T-helper 17 cell (primary cell): ENCODE data around the gene ANO10. TPM values are rescaled to one million over a fixed set of nuclear protein-coding genes. Genes with fewer than 3 reads are reported as not detected.
"Not testable (repeated sequence)": the region's sequence is repeated elsewhere in the genome, so short reads cannot be mapped to it uniquely, and the experiment has no call there.

Experiments used
- ATAC-seq: fragments of 150-1000 bp; cut with Tn5 transposase; 2 replicates; pipeline ENCODE4 v1.10.0; 2021; ENCODE audit warnings: mild to moderate bottlenecking, moderate library complexity
- DNase-seq, 3 donors: peaks; one replicate each; pipeline versions ENCODE4 v3.0.0 to v3.0.0-alpha.2; 2020 to 2021
- H3K9me3 ChIP-seq: one replicate; pipeline ENCODE4 v1.7.0; 2013; ENCODE audit warnings: low read length, mild to moderate bottlenecking; ENCODE audit not compliant: control insufficient read depth, poor library complexity, severe bottlenecking
- H3K27ac Mint-ChIP-seq: one replicate; pipeline ENCODE4 v1.8.0; 2022; ENCODE audit warnings: mild to moderate bottlenecking, moderate library complexity, mixed read lengths
- H3K27me3 Mint-ChIP-seq: one replicate; pipeline ENCODE4 v1.8.0; 2022; ENCODE audit warnings: mixed read lengths
- H3K36me3 Mint-ChIP-seq: one replicate; pipeline ENCODE4 v1.8.0; 2022; ENCODE audit warnings: low read depth, mixed read lengths
- H3K4me1 Mint-ChIP-seq: one replicate; pipeline ENCODE4 v1.8.0; 2022; ENCODE audit warnings: mild to moderate bottlenecking, mixed read lengths
- H3K4me3 Mint-ChIP-seq: one replicate; pipeline ENCODE4 v1.8.0; 2022; ENCODE audit warnings: mild to moderate bottlenecking, moderate library complexity, mixed read lengths
- total RNA-seq, 4 donors: library from RNA in 2 of 4; stranded (reverse) in 2 of 4; gene quantifications; one replicate each; pipeline ENCODE4 v1.2.3 and lab custom pipeline; 2022 to 2026

ANO10 gene
- total RNA-seq, 2 donors from 2014 or later: 8.5 to 11.1 TPM

DNA sequence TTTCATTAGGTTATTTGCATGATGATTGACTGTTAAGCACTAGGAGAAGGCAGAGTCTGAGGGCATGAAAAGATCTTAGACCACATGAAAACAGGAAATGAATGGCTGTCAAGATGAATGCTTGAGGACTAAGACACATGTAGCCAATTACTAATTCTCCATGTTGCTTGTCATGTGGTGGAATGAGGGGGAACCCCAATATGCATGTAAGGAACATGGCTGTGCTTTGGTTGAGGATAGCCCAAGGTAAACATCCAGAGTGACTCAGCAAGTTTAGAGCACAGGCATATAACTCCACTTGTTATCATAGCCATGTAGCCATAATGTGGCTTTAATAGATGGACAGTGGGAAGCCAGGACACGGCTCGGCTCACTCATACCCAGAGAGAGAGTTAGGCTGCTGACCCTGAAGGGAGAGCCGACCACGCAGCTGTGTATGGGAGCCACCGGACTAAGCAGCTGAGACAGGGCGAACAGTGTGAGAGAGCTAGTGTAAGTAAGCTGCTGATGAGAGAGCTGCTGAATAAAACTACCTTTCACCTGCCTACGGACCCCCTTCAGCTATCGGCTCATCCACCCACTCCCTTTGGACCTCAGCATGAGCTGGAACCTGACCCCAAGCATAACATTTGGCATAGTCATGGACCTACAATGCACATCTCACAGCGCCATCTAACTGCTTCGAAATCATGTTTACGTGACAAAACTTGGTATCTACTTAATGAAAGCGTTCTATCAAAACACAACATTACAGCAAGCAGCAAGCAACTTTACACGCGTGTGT lies 37.6 kb downstream of the ANO10 start:
- ATAC-seq (peak; percentile 69), DNase-seq (no peak)
- H3K9me3 ChIP-seq: no peaks in the 10 kb centered on the region
- Mint-ChIP-seq H3K27me3 (no peaks in the 10 kb centered on the region), H3K27ac (no peak overlapping the region), H3K4me3 (no peak overlapping the region), H3K4me1 (peaks cover 8% of the 10 kb centered on the region), H3K36me3 (peaks cover 5% of the 10 kb centered on the region)

DNA sequence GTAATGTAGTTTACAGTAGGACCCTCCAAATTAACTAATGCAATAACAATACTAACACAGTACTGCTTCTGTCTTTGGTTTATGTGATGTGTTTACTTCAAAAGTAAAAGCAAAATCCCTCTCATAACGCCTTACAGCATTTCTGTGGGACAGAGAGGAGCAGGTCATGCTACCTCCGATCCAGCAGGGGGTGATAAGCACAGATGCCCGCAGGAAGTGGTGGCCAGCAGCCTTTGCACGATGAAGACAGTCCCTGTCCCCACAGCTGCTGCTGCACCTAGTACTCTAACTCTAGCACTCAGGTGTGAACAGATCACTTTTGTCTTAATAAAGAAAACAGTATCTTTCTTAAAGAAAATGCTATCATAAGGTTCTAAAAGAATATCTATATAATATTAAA lies 38.3 kb downstream of the ANO10 start:
- Mint-ChIP-seq H3K4me1 (peaks cover 8% of the 10 kb centered on the region), H3K36me3 (peaks cover 3% of the 10 kb centered on the region), H3K27me3 (no peaks in the 10 kb centered on the region), H3K4me3 (no peak overlapping the region), H3K27ac (no peak overlapping the region)
- no peaks in the 10 kb centered on the region for H3K9me3 ChIP-seq
- no peak for DNase-seq
- no peak for ATAC-seq

DNA sequence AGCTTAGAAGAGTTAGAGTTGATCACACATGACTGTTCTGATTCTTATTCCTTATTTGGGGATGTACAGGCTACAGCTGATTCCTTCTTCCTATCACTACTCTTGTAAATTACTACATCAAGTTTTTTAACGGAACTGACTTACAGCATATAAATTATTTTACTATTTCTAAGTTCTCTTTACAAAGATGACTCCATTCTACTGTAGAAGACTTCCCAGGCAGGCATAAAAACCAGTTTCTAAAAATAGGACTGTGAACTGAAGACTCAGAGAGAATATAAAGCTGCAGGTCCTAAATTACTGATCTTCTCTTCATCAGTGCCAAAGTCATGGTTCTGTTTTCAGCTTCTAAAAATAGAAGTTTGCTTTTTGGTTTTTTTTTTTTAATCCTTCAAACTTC lies 38.9 kb downstream of the ANO10 start:
- DNase-seq: no peak
- Mint-ChIP-seq H3K4me1 (peaks cover 8% of the 10 kb centered on the region), H3K4me3 (no peak overlapping the region), H3K36me3 (peaks cover 4% of the 10 kb centered on the region), H3K27ac (no peak overlapping the region), H3K27me3 (no peaks in the 10 kb centered on the region)
- ATAC-seq: no peak
- H3K9me3 ChIP-seq: no peaks in the 10 kb centered on the region

DNA sequence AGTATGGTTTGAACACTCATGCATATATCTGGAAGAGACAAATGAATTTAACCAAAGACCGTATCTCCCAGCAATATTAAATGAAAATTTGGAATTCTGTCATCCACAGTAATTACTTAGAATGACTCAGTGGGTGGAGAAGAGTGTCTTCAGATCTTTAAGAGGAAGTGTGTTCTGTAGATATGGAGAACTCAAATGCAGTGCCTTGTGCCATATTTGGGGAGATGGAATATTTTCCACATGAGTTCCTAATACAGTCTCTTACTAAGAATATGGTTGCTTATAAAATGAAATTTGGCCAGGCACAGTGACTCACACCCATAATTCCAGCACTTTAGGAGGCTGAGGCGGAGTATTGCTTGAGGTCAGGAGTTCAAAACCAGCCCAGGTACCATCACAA lies 40.5 kb downstream of the ANO10 start:
- H3K36me3 Mint-ChIP-seq: peaks cover 2% of the 10 kb centered on the region
- ATAC-seq (no peak), DNase-seq (no peak)
- H3K27ac Mint-ChIP-seq: no peak overlapping the region
- no peaks in the 10 kb centered on the region for H3K9me3 ChIP-seq
- H3K4me3 Mint-ChIP-seq: no peak overlapping the region
- H3K4me1 Mint-ChIP-seq: peaks cover 4% of the 10 kb centered on the region
- no peaks in the 10 kb centered on the region for H3K27me3 Mint-ChIP-seq

DNA sequence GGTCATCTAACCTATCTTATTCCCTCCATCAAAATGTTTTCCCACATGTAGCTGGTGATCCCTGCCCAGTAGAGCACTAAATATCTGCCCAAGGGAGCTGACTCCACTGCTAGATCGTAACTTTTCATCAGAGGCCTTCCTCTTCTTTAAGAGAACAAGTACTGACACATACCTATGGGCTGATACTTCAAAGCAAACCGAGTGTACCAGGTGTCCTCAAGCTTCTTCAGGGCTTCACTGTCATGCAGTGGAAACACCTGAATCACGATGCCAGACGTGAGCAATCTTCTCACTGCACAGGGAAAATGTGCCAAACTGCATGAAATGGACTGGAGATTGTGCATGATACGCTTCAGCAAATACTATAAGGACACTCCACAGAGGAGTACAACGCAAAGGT lies 41.6 kb downstream of the ANO10 start:
- no peaks in the 10 kb centered on the region for H3K9me3 ChIP-seq
- peaks cover 4% of the 10 kb centered on the region for H3K4me1 Mint-ChIP-seq
- ATAC-seq: no peak
- no peak overlapping the region for H3K27ac Mint-ChIP-seq
- H3K27me3 Mint-ChIP-seq: no peaks in the 10 kb centered on the region
- DNase-seq: no peak
- peaks cover 2% of the 10 kb centered on the region for H3K36me3 Mint-ChIP-seq
- no peak overlapping the region for H3K4me3 Mint-ChIP-seq

DNA sequence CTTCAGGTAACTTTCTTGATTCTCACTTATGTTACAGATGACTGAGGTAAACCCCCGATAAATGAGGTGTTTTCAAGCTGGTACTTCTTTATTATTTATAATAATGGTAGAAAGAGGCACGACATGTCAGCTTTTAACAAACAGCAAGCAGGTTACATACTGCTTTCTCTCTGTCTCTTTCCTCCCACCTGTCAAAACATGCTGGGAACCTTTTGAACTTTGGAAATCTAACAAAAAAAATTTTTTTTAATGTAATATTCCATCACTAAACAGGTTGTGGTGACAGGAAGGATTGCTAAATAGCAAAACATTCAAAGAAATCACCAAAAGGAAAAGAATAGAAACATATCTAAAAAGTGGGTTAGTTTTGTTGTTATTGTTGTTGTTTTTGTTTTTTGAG lies 48.2 kb downstream of the ANO10 start:
- ATAC-seq: no peak
- no peaks in the 10 kb centered on the region for H3K4me1 Mint-ChIP-seq
- H3K4me3 Mint-ChIP-seq: no peak overlapping the region
- no peaks in the 10 kb centered on the region for H3K27me3 Mint-ChIP-seq
- DNase-seq: no peak
- no peak overlapping the region for H3K27ac Mint-ChIP-seq
- H3K9me3 ChIP-seq: no peaks in the 10 kb centered on the region
- H3K36me3 Mint-ChIP-seq: peaks cover 2% of the 10 kb centered on the region

DNA sequence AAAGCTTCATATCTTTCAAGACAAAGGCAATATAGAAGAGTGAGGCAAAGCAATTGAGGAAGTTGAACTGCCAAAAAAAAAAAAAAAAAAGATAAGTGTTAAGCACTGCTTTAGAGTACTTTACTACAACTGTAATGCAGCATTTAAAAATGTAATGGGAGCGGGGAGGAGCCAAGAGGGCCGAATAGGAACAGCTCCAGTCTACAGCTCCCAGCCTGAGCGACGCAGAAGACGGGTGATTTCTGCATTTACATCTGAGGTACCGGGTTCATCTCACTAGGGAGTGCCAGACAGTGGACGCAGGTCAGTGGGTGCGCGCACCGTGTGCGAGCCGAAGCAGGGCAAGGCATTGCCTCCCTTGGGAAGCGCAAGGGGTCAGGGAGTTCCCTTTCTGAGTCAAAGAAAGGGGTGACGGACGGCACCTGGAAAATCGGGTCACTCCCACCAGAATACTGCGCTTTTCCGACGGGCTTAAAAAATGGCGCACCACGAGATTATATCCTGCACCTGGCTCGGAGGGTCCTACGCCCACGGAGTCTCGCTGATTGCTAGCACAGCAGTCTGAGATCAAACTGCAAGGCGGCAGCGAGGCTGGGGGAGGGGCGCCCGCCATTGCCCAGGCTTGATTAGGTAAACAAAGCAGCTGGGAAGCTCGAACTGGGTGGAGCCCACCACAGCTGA lies 56.0 kb downstream of the ANO10 start:
- DNase-seq, H3K36me3 Mint-ChIP-seq, H3K9me3 ChIP-seq, H3K4me3 Mint-ChIP-seq, H3K27me3 Mint-ChIP-seq, H3K4me1 Mint-ChIP-seq, H3K27ac Mint-ChIP-seq, ATAC-seq: not testable (repeated sequence)

DNA sequence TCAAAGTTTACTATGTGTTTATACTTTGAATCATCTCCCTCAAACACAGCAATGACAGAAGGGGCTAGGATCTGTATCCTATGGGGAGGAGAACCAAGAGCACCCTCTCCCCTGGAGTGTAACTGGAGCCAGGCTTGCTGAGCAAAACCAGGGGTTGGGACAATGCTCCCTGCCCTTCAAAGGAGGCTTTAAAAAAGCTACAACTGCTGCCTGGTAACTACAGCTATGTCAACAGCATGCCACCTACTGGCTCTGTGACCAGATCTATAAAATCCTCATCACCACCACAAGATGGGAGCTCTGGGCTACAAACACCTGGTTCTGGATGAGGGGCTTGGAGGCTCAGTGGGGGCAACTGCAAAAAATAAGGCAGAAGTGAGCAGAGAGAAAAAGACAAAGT lies 61.9 kb downstream of the ANO10 start:
- ATAC-seq: no peak
- H3K4me1 Mint-ChIP-seq: peaks cover 3% of the 10 kb centered on the region
- no peak overlapping the region for H3K27ac Mint-ChIP-seq
- H3K4me3 Mint-ChIP-seq: no peak overlapping the region
- no peaks in the 10 kb centered on the region for H3K27me3 Mint-ChIP-seq
- no peaks in the 10 kb centered on the region for H3K9me3 ChIP-seq
- peaks cover 10% of the 10 kb centered on the region for H3K36me3 Mint-ChIP-seq
- DNase-seq: no peak

DNA sequence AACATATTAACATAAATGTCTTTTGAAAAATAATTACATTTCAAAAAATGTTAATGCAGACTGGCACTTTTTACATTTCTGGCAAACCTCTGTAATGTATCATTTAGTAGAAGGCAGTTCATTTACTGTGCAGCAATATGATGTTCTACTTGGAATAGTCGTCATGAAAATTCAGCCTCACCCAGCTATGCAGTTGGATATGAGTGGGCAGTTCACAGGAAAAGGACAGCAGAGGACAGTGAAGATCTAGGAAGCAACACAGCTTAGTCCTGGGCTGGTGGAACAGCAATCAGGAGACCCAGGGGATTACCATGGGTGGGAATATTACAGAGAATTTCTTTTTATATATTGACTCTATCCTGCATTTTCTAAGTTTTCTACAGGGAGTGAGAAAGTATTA lies 63.6 kb downstream of the ANO10 start:
- Mint-ChIP-seq H3K4me1 (peaks cover 3% of the 10 kb centered on the region), H3K27ac (no peak overlapping the region), H3K27me3 (no peaks in the 10 kb centered on the region), H3K36me3 (peaks cover 12% of the 10 kb centered on the region), H3K4me3 (no peak overlapping the region)
- DNase-seq: no peak
- H3K9me3 ChIP-seq: no peaks in the 10 kb centered on the region
- no peak for ATAC-seq

DNA sequence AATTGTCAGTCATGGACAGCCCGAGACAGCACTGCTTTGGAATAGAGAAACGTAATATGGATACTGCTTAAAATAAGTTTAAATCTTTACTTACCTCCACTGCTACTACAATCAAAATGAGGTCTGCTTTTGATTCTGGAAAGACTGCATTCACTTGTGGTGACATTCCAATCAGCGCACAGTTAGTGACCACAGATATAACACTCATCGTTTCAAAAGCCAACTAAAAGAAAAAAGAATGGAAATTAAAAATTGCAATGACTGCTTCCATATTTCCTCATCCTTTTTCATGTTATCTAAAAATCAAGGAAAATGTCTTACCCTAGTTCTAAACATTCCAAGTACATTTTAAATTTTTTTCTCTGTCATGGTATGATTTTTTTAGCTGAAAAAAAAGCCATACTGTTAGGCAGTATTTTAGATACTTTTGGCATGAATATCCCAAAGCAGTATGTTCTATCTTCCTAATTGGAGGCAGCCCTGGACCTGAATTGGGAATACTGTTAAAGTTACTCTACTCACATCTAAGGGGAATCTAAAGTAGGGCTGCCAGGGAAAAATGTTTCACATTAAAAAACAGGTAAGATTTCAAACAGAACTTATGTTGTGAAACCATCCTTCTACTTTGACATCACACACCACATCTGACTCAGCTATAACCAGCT lies 72.1 kb downstream of the ANO10 start:
- no peak for ATAC-seq
- Mint-ChIP-seq H3K4me3 (no peak overlapping the region), H3K36me3 (peaks cover 5% of the 10 kb centered on the region), H3K4me1 (peaks cover 2% of the 10 kb centered on the region), H3K27me3 (no peaks in the 10 kb centered on the region), H3K27ac (no peak overlapping the region)
- H3K9me3 ChIP-seq: no peaks in the 10 kb centered on the region
- no peak for DNase-seq

DNA sequence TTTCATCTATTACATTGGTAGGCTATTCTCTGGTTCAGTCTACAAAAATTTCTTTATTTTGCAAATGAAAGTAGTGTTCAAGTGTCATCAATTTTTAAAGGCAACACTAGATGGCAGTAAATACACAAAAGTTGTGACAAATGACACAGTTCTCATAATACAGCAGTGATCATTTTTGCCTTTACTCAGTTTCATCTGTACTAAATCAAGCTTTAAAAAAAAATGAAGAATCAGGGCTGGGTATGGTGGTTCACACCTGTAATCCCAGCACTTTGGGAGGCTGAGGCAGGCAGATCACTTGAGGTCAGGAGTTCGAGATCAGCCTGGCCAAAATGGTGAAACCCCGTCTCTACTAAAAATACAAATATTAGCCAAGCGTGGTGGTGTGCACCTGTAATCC lies 77.5 kb downstream of the ANO10 start:
- ATAC-seq: peak; percentile 51
- not testable (repeated sequence) for H3K4me3 Mint-ChIP-seq, H3K27me3 Mint-ChIP-seq, H3K4me1 Mint-ChIP-seq, H3K36me3 Mint-ChIP-seq, H3K9me3 ChIP-seq, DNase-seq, H3K27ac Mint-ChIP-seq

DNA sequence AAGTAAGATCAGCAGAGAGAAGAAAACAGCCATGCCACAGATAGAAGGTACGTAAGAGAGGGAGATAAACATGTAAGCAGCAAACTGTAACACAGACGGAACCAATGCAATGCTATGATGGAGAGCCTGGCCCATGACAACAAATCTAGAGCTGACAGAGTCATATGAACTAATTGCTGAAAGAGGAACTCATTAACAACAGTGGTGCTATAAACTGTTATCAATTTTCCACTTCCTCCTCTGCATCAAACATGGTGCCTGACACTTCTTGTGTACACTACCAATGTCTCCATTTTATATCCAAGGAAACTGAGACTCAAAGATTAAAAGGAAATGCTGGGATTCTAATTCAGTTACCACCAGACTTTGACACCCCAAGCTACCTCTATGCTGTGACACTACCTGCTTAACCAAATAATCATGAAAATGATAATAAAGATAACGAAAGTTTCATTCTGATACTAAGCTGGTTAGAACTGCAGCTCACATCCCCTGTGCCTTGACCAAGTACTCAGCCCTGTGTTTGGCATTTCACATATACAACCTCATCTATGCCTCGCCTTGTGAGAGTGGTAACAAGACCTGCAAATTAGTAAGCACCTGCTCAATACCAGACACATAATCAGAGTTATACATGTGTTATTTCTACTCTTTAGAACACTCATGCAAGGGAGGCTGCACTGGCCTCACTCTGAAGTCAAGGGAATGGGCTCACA lies 79.3 kb downstream of the ANO10 start:
- Mint-ChIP-seq H3K4me3 (no peak overlapping the region), H3K4me1 (peaks cover 8% of the 10 kb centered on the region), H3K27me3 (no peaks in the 10 kb centered on the region), H3K27ac (no peak overlapping the region), H3K36me3 (peaks cover 2% of the 10 kb centered on the region)
- DNase-seq (no peak), ATAC-seq (no peak)
- no peaks in the 10 kb centered on the region for H3K9me3 ChIP-seq

DNA sequence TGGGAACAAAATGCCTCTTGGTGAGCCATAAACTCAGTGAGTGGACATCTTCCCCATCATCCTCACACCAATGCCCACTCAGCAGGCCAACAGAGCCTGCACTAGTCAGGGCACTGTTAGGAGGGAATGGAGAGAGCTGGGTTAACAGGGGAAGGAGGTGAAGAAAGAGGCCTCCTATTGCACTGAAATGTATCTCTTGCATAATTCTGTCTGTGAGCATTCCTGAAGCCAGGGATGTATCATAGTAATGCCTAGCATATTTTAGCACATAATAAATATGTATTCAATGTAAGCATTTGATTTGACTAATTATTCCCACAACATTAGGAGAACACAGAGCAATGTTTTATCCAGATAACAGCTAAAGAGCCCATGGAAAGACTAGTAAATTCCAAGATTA lies 81.2 kb downstream of the ANO10 start:
- peaks cover 2% of the 10 kb centered on the region for H3K36me3 Mint-ChIP-seq
- no peaks in the 10 kb centered on the region for H3K9me3 ChIP-seq
- ATAC-seq: no peak
- H3K27me3 Mint-ChIP-seq: no peaks in the 10 kb centered on the region
- H3K4me3 Mint-ChIP-seq: no peak overlapping the region
- peaks cover 8% of the 10 kb centered on the region for H3K4me1 Mint-ChIP-seq
- no peak for DNase-seq
- H3K27ac Mint-ChIP-seq: no peak overlapping the region
